Tibial nerve (tissue), 4 donors: ENCODE data around the gene FSD1. TPM values are rescaled to one million over a fixed set of nuclear protein-coding genes. Genes with fewer than 3 reads are reported as not detected.

ENCODE experiments used
- DNase-seq, 2 donors: peaks; one replicate each; pipeline ENCODE4 v3.0.0-alpha.2; 2019; ENCODE audit warnings: low spot score in 2 of 2
- H3K27ac ChIP-seq, 4 donors: fragments of 200-600 bp; sonication (generic) in 3 of 4; one replicate each; pipeline ENCODE4 v1.5.1; 2017 to 2019; ENCODE audit warnings: mild to moderate bottlenecking in 1 of 4
- H3K27me3 ChIP-seq, 2 donors: fragments of 200-600 bp; sonication (generic) in 1 of 2; one replicate each; pipeline versions ENCODE4 v1.5.1 to v1.6.0; 2017 to 2019
- H3K36me3 ChIP-seq, 3 donors: fragments of 200-600 bp; sonication (generic); one replicate each; pipeline ENCODE4 v1.5.1; 2018 to 2019
- H3K4me1 ChIP-seq, 4 donors: fragments of 200-600 bp; sonication (generic) in 3 of 4; one replicate each; pipeline ENCODE4 v1.5.1; 2017 to 2019
- H3K4me3 ChIP-seq, 4 donors: fragments of 200-600 bp; sonication (generic) in 3 of 4; one replicate each; pipeline ENCODE4 v1.5.1; 2017 to 2019; ENCODE audit warnings: mild to moderate bottlenecking in 1 of 4, moderate library complexity in 1 of 4
- H3K9me3 ChIP-seq, 4 donors: fragments of 200-600 bp; sonication (generic) in 3 of 4; one replicate each; pipeline ENCODE4 v1.5.1; 2017 to 2019
- CTCF ChIP-seq, 5 experiments: fragments of 200-600 bp in 3 of 5; fragments of 450-650 bp in 2 of 5; sonication (generic) in 3 of 5; IDR thresholded peaks; one replicate each; pipeline ENCODE4 v1.5.1; 2016 to 2019; ENCODE audit warnings: antibody characterized with exemption in 5 of 5, mild to moderate bottlenecking in 3 of 5, moderate library complexity in 2 of 5
- EP300 ChIP-seq, 2 donors: sonication (generic); formaldehyde crosslinking; IDR thresholded peaks; one replicate each; pipeline ENCODE4 v1.6.1; 2017; ENCODE audit warnings: antibody characterized with exemption in 2 of 2, mild to moderate bottlenecking in 1 of 2
- POLR2A ChIP-seq, 2 donors: fragments of 450-650 bp; IDR thresholded peaks; one replicate each; pipeline ENCODE4 v1.6.1; 2017; ENCODE audit warnings: antibody characterized with exemption in 2 of 2, mild to moderate bottlenecking in 2 of 2, moderate library complexity in 2 of 2
- WGBS, 2 donors: methylation state at CpG; one replicate each; pipeline ENCODE4 v1.1.5; 2018; 5-methylcytosine and 5-hydroxymethylcytosine counted together
- total RNA-seq, 4 donors: library from RNA; depleted of rRNA; stranded (reverse); fragments of >200 nt; gene quantifications; one replicate each; pipeline ENCODE4 v1.1.0, GENCODE V29; 2016

The FSD1 gene
- total RNA-seq, 4 donors from 2014 or later, result 0.87 TPM; not detected in 3

- Histone ChIP-seq H3K4me1 (no peaks in the 10 kb centered on the region), H3K36me3 (no peaks in the 10 kb centered on the region), H3K9me3 (no peaks in the 10 kb centered on the region), H3K27ac (no peak overlapping the region), H3K27me3 (peaks cover 0 to 32% of the 10 kb centered on the region in 2 donors), H3K4me3 (no peak overlapping the region)
- DNase-seq, result no peak
- 63 to 64% methylated on average over 25 to 26 of the region's 27 CpGs for WGBS, 2 donors
- no peak for TF ChIP-seq POLR2A (IDR thresholded peaks at IDR 0.05)
- no peak for TF ChIP-seq EP300 (IDR thresholded peaks at IDR 0.05)
Observed at GRCh38 chr19:4297901-4298809, 6.2 kb upstream of the FSD1 start.

GRCh38 chr19:4298810-4299550 lies 5.4 kb upstream of the FSD1 start:
- Histone ChIP-seq H3K4me1 (no peaks in the 10 kb centered on the region), H3K9me3 (no peaks in the 10 kb centered on the region), H3K27me3 (peaks cover 0 to 39% of the 10 kb centered on the region in 2 donors), H3K36me3 (no peaks in the 10 kb centered on the region), H3K4me3 (no peak overlapping the region), H3K27ac (no peak overlapping the region)
- no peak for TF ChIP-seq EP300 (IDR thresholded peaks at IDR 0.05)
- TF ChIP-seq POLR2A (IDR thresholded peaks at IDR 0.05), result no peak
- no peak for TF ChIP-seq CTCF (IDR thresholded peaks at IDR 0.05)
- 78 to 89% methylated on average over 8 of the region's 8 CpGs for WGBS, 2 donors
- DNase-seq, result no peak

GRCh38 chr19:4300589-4300988 lies 3.8 kb upstream of the FSD1 start:
- Histone ChIP-seq H3K9me3 (no peaks in the 10 kb centered on the region), H3K36me3 (no peaks in the 10 kb centered on the region), H3K4me3 (no peak overlapping the region), H3K27ac (no peak overlapping the region), H3K4me1 (peaks cover 0 to 9% (median 0%) of the 10 kb centered on the region in 4 donors), H3K27me3 (peaks cover 0 to 45% of the 10 kb centered on the region in 2 donors)
- DNase-seq, result no peak
- TF ChIP-seq EP300 (IDR thresholded peaks at IDR 0.05) (no peak), CTCF (IDR thresholded peaks at IDR 0.05) (no peak), POLR2A (IDR thresholded peaks at IDR 0.05) (no peak)
- 78 to 87% methylated on average over 3 of the region's 3 CpGs for WGBS, 2 donors

- no peak for TF ChIP-seq CTCF (IDR thresholded peaks at IDR 0.05)
- TF ChIP-seq POLR2A (IDR thresholded peaks at IDR 0.05), result no peak
- TF ChIP-seq EP300 (IDR thresholded peaks at IDR 0.05), result no peak
- no peak for DNase-seq
- Histone ChIP-seq H3K27me3 (peaks cover 0 to 34% of the 10 kb centered on the region in 2 donors), H3K36me3 (no peaks in the 10 kb centered on the region), H3K27ac (no peak overlapping the region), H3K4me1 (peaks cover 0 to 9% (median 0%) of the 10 kb centered on the region in 4 donors), H3K4me3 (no peak overlapping the region), H3K9me3 (no peaks in the 10 kb centered on the region)
- 48 to 52% methylated on average over 13 of the region's 13 CpGs for WGBS, 2 donors
Observed at GRCh38 chr19:4301590-4302242, 2.7 kb upstream of the FSD1 start.

- Histone ChIP-seq H3K36me3 (no peaks in the 10 kb centered on the region), H3K4me3 (no peak within 1 kb of the TSS), H3K27ac (no peak within 1 kb of the TSS), H3K27me3 (peaks cover 0 to 33% of the 10 kb centered on the region in 2 donors), H3K9me3 (no peaks in the 10 kb centered on the region), H3K4me1 (peaks cover 0 to 9% (median 0%) of the 10 kb centered on the region in 4 donors)
- WGBS, 2 donors, result 56 to 60% methylated on average over 8 of the region's 8 CpGs
- TF ChIP-seq POLR2A (IDR thresholded peaks at IDR 0.05) (no peak), EP300 (IDR thresholded peaks at IDR 0.05) (no peak), CTCF (IDR thresholded peaks at IDR 0.05) (no peak)
- no peak for DNase-seq
Observed at GRCh38 chr19:4302243-4302640, 2.2 kb upstream of the FSD1 start, which contains the start of gene TMIGD2. Gene TMIGD2, minus strand, starts transcription at chr19:4302389. Its CDS starts 4 bp downstream, at chr19:4302385.
